Left lung (tissue), 10 donors: ENCODE data around the gene CST8. TPM values are rescaled to one million over a fixed set of nuclear protein-coding genes. Genes with fewer than 3 reads are reported as not detected.

ENCODE experiments used
- ATAC-seq: fragments of 200-7000 bp; cut with Tn5 transposase; one replicate; pipeline ENCODE4 v1.9.1; 2020; ENCODE audit warnings: moderate library complexity
- DNase-seq, 4 donors: peaks; one replicate each; pipeline ENCODE4 v3.0.0-alpha.2; 2013 to 2020
- H3K27ac ChIP-seq, 2 donors: fragments of 200-600 bp; sonication (generic) in 1 of 2; one replicate each; pipeline versions ENCODE4 v1.5.0 to v1.8.0; 2020 to 2021
- H3K27me3 ChIP-seq, 2 donors: fragments of 200-600 bp; sonication (generic) in 1 of 2; one replicate each; pipeline versions ENCODE4 v1.5.0 to v1.8.0; 2020 to 2021
- H3K36me3 ChIP-seq, 2 donors: fragments of 200-600 bp; sonication (generic) in 1 of 2; one replicate each; pipeline versions ENCODE4 v1.5.0 to v1.8.0; 2020 to 2021
- H3K4me1 ChIP-seq, 2 donors: fragments of 200-600 bp; one replicate each; pipeline ENCODE4 v1.8.0; 2021
- H3K4me3 ChIP-seq, 2 donors: fragments of 200-600 bp; sonication (generic) in 1 of 2; one replicate each; pipeline versions ENCODE4 v1.5.0 to v1.8.0; 2020 to 2021; ENCODE audit warnings: mild to moderate bottlenecking in 1 of 2
- H3K9me3 ChIP-seq, 2 donors: fragments of 200-600 bp; sonication (generic) in 1 of 2; one replicate each; pipeline versions ENCODE4 v1.5.0 to v1.8.0; 2020 to 2021
- intact Hi-C, 2 donors: fragments of 100-400 bp; cut with DNase I; formaldehyde crosslinking; loops; one replicate each; pipeline versions ENCODE4 v1.11.2 to v1.14.2; 2022
- polyA plus RNA-seq, 6 donors: library from polyadenylated mRNA; unstranded; fragments of 120-200 nt; gene quantifications; one replicate each; pipeline ENCODE4 v1.2.1, GENCODE V29; 2013; ENCODE audit not compliant: insufficient read length in 6 of 6
- total RNA-seq, 2 donors: library from RNA; stranded (reverse); fragmentation: NEBNext Ultra II Directional; extraction: Animal tissue kit (Norgen Biotek cat#: 25700); gene quantifications; one replicate each; pipeline ENCODE4 v1.2.1, GENCODE V29; 2021
- TF ChIP-seq, protein P1 (sequence below), 2 donors: fragments of 200-600 bp; sonication (generic) in 1 of 2; IDR thresholded peaks; one replicate each; pipeline versions ENCODE4 v1.5.0 to v1.8.0; 2021; ENCODE audit warnings: antibody characterized with exemption in 2 of 2
- donor health status: DM: no; HTN: yes; CAD: no.
- donor health status: DM: no; HTN: no; CAD: no.

The CST8 gene
- total and polyA plus RNA-seq, 8 donors, result not detected

- H3K36me3 ChIP-seq, result no peaks in the 10 kb centered on the region
- no peak for ATAC-seq
Measured at GRCh38 chr20:23537030-23537429, 46.1 kb downstream of the CST8 start.

DNA sequence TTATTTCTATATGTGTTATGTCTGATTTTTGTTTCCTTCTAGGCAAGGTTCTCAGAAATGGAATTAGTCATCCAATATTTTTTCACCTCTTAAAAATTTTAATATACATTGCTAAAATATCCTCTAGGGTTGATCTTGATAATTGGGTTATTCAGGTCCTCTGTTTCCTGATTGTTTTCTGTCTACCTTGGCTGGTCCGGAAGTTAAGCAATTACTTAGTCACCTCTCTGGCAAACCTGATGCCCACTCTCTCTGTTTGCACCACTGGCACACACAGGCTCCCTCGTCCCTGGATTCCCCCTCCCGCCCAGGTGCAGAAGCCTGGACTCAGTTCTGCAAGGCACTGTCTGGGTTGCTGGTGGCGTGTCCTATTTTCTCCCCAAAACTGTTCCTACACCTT lies 49.7 kb downstream of the CST8 start:
- ATAC-seq (no peak), DNase-seq (no peak)
- Histone ChIP-seq H3K27ac (no peak overlapping the region), H3K27me3 (no peaks in the 10 kb centered on the region), H3K4me1 (no peaks in the 10 kb centered on the region), H3K36me3 (no peaks in the 10 kb centered on the region), H3K4me3 (no peak overlapping the region), H3K9me3 (no peaks in the 10 kb centered on the region)
- intact Hi-C loops, result no loop called here
- TF ChIP-seq, protein P1, sequence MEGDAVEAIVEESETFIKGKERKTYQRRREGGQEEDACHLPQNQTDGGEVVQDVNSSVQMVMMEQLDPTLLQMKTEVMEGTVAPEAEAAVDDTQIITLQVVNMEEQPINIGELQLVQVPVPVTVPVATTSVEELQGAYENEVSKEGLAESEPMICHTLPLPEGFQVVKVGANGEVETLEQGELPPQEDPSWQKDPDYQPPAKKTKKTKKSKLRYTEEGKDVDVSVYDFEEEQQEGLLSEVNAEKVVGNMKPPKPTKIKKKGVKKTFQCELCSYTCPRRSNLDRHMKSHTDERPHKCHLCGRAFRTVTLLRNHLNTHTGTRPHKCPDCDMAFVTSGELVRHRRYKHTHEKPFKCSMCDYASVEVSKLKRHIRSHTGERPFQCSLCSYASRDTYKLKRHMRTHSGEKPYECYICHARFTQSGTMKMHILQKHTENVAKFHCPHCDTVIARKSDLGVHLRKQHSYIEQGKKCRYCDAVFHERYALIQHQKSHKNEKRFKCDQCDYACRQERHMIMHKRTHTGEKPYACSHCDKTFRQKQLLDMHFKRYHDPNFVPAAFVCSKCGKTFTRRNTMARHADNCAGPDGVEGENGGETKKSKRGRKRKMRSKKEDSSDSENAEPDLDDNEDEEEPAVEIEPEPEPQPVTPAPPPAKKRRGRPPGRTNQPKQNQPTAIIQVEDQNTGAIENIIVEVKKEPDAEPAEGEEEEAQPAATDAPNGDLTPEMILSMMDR (IDR thresholded peaks at IDR 0.05), result no peak

More at GRCh38 chr20:23537030-23537429, 46.1 kb downstream of the CST8 start:
- H3K27me3 ChIP-seq, result no peaks in the 10 kb centered on the region
- H3K27ac ChIP-seq, result no peak overlapping the region
- TF ChIP-seq, protein P1 (IDR thresholded peaks at IDR 0.05), result no peak
- H3K4me3 ChIP-seq, result no peak overlapping the region
- H3K9me3 ChIP-seq, result no peaks in the 10 kb centered on the region
- intact Hi-C loops, result no loop called here
- DNase-seq, result no peak
- H3K4me1 ChIP-seq, result no peaks in the 10 kb centered on the region

DNA sequence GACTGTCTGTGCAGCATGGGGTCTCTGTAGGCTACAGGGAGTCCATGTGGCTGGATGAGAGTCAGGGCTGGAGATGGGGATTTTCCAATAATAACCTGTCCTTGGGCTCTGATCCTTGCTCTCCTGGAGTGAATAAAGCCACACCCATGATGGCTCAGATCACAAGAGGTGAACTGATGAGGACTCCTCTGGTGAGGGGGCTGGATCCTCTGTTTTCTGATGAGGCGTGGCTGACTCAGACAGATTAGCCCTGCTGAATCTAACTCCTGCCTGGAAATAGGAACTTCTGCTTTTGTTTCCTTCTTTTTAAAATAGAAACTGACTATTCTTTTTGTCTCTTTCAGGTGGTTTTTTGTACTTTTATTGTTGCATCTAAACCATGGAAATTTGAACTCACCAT lies 50.4 kb downstream of the CST8 start:
- no peak for ATAC-seq
- no peak overlapping the region for H3K27ac ChIP-seq
- TF ChIP-seq, protein P1 (IDR thresholded peaks at IDR 0.05), result no peak
- DNase-seq, result no peak
- H3K27me3 ChIP-seq, result no peaks in the 10 kb centered on the region
- intact Hi-C loops, result no loop called here
- no peaks in the 10 kb centered on the region for H3K4me1 ChIP-seq
- H3K36me3 ChIP-seq, result no peaks in the 10 kb centered on the region
- no peaks in the 10 kb centered on the region for H3K9me3 ChIP-seq
- no peak overlapping the region for H3K4me3 ChIP-seq

- H3K27ac ChIP-seq, result no peak overlapping the region
- no peak for DNase-seq
- intact Hi-C loops, result no loop called here
- H3K9me3 ChIP-seq, result no peaks in the 10 kb centered on the region
- ATAC-seq, result no peak
- no peaks in the 10 kb centered on the region for H3K4me1 ChIP-seq
- H3K36me3 ChIP-seq, result no peaks in the 10 kb centered on the region
- no peak overlapping the region for H3K4me3 ChIP-seq
- TF ChIP-seq, protein P1 (IDR thresholded peaks at IDR 0.05), result no peak
- H3K27me3 ChIP-seq, result no peaks in the 10 kb centered on the region
Measured at GRCh38 chr20:23541776-23542175, 50.9 kb downstream of the CST8 start.

DNA sequence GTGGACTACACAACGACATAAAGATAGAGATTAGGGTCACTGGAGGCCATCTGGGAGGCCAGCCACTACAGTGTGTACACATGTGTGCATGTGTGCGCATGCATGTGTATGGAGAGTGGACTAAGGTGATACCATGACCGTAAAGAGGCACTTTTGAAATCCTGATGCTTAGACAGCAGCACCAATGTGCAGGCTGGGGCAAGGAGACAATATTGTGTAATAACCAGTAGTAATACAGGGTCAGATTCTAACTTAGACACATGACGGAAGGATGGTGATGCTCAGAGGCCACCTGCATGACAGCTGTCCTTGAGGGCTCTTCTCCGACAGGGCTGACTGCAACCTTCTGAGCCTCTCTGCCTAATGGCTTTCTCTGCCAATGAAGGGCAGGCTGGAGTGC lies 51.9 kb downstream of the CST8 start:
- intact Hi-C loops, result no loop called here
- peaks cover 0 to 3% of the 10 kb centered on the region in 2 donors for H3K27me3 ChIP-seq
- DNase-seq, result no peak
- no peaks in the 10 kb centered on the region for H3K36me3 ChIP-seq
- H3K27ac ChIP-seq, result no peak overlapping the region
- ATAC-seq, result no peak
- H3K4me1 ChIP-seq, result no peaks in the 10 kb centered on the region
- TF ChIP-seq, protein P1 (IDR thresholded peaks at IDR 0.05), result no peak
- H3K9me3 ChIP-seq, result no peaks in the 10 kb centered on the region
- H3K4me3 ChIP-seq, result no peak overlapping the region
